HG02798 (cell line): ENCODE measurements around the gene LEKR1.
A peak's percentile ranks its signal among the peaks of the same experiment; 100 is the strongest.

ENCODE experiments used
- ATAC-seq: cut with Tn5 transposase; IDR thresholded peaks from one replicate; pipeline ENCODE4 v1.9.1; 2021; ENCODE audit warnings: mild to moderate bottlenecking; ENCODE audit not compliant: unreplicated experiment, poor library complexity

The LEKR1 gene

DNA sequence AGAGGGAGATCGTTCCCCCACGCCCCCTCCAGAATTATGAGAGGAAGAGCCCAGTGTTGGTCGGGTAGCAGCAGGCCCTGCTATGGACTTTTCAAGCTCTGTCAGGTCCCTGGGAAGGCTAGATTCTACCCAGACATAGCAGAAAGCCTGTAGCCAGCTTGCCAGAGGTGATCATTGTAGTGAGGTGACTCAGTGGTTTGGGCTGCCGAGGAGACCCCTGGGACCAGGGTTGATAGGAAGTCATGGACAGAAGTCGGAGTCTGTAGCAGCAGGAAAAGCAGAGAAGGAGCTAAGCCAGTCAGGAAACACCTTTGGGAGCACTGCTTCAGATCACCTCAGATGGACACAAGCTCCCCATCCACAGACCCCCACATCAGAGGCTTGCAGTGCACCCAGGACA lies 266.1 kb downstream of the LEKR1 start:
- ATAC-seq = no peak

DNA sequence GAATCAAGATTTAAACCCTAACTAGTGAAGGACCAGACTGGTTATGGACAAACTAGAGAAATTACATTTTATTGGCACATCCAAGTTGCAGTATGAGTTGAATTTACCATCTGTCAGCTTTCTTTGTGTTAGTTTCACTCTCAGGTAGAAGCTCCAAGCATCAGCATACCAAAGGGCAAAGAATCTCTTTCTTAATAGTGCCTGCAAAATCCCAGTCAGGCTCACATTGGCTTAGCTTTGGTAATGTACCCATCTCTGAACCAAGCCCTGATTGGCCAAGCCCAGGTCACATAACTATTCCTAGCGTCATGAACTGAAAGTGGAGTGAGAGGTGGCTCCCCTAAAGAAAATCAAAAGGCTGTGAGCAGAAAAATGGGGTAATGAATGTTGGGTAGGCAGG lies 266.9 kb downstream of the LEKR1 start:
- ATAC-seq = peak; percentile 14

DNA sequence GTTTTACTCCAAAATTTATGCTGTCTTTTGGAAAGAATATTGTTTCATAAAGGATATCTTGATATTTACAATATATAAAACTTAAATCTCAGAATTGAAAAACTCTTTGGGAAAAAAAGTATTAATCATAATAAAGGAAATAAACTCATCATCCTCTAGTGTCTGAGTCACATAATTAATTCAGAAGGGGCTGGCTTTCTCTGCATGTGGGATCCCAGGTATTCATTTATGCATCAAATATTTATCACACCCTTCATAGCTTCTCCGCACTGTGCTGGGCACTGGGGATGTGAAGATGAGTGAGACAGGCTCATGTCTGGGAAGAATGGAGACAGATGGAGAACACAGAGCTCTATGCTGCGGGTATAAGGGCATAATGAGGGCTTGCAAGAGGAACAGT lies 268.1 kb downstream of the LEKR1 start:
- ATAC-seq = no peak

DNA sequence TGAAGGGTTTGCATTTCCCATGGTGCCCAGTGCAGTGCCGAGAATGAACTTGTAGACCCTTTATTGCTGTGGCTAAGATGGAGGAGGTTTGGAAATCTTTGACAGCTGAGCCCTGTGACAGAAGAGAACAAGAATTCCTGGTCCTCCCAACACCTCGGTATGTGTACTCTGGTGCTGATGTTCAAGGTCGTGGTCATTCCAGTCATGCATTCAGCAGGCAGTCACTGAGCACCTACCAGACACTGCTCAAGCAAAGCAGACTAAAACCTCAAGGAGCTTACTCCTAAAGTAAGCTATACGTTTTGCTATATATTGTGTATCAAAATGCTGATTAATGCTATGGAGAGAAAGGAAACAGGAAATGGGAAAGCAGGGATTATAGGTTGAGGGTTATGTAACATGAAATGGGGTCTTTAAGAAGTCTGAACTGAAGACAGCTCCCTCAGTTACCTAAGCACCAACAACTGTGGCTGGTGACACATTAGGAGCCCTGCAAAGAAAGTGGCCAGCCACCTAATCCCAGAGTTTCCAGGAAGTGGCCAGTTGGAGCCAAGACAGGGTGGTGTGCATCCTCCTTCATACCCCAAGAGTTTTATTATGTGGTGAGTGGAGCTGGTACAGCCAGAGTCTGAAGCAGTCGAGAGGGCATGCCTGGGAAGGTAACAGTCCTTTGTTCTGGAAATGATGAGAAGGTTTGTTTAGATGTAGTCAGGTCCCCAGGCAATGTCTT lies 268.8 kb downstream of the LEKR1 start:
- no peak for ATAC-seq
